IMR-90 (cell line): Measurements from ENCODE around the gene AATF. TPM values are rescaled to one million over a fixed set of nuclear protein-coding genes. Genes with fewer than 3 reads are reported as not detected.

Experiments used
- ATAC-seq: fragments of 200-7000 bp; cut with Tn5 transposase; 2 replicates; pipeline ENCODE4 v1.9.1; 2020; ENCODE audit warnings: low read depth, mild to moderate bottlenecking, moderate library complexity
- BruUV-seq: library from RNA; stranded (reverse); fragments of 400-500 nt; replicated peaks from 2 replicates; lab custom pipeline; 2021; lab: Mats Ljungman, UMichigan
- CTCF ChIA-PET: fragments of 300-600 bp; formaldehyde crosslinking; extraction: SDS; loops from one replicate; lab custom pipeline; 2021; ENCODE audit warnings: antibody characterized with exemption; lab: Yijun Ruan, JAX
- POLR2A ChIA-PET: fragments of 300-600 bp; sonication (Branson Sonifier 250); formaldehyde crosslinking; loops from one replicate; lab custom pipeline; 2022; ENCODE audit warnings: antibody characterized with exemption; ENCODE audit not compliant: unreplicated experiment; lab: Charles Lee
- DNase-seq: peaks from one replicate; pipeline ENCODE4 v3.0.0; 2013
- H2AFZ ChIP-seq: replicated peaks from 2 replicates; pipeline ENCODE3; 2013; ENCODE audit warnings: low read length, mild to moderate bottlenecking; ENCODE audit not compliant: poor library complexity
- H2AK5ac ChIP-seq: 2 replicates; pipeline ENCODE4 v1.6.1; 2013; ENCODE audit warnings: low read depth, low read length, inconsistent platforms
- H2AK9ac ChIP-seq: replicated peaks from 2 replicates; pipeline ENCODE3; 2013; ENCODE audit warnings: mild to moderate bottlenecking, low read depth, low read length, moderate library complexity; ENCODE audit not compliant: poor library complexity
- H2BK120ac ChIP-seq: 2 replicates; pipeline ENCODE4 v1.6.1; 2013; ENCODE audit warnings: low read depth, low read length, inconsistent platforms
- H2BK15ac ChIP-seq: 3 replicates; pipeline ENCODE4 v1.6.1; 2013; ENCODE audit warnings: low read depth, low read length, inconsistent platforms
- H2BK20ac ChIP-seq: 2 replicates; pipeline ENCODE4 v1.6.1; 2013; ENCODE audit warnings: low read depth, mild to moderate bottlenecking, inconsistent platforms, low read length, moderate library complexity
- H2BK5ac ChIP-seq: 2 replicates; pipeline ENCODE4 v1.6.1; 2013; ENCODE audit warnings: mild to moderate bottlenecking, low read depth, low read length, inconsistent platforms; ENCODE audit not compliant: poor library complexity, severe bottlenecking
- H3K14ac ChIP-seq: replicated peaks from 2 replicates; pipeline ENCODE4 v1.6.1; 2013; ENCODE audit warnings: low read depth, low read length, inconsistent platforms
- H3K18ac ChIP-seq: 2 replicates; pipeline ENCODE4 v1.6.1; 2013; ENCODE audit warnings: low read depth, low read length, control low read depth
- H3K23ac ChIP-seq: 2 replicates; pipeline ENCODE4 v1.6.1; 2013; ENCODE audit warnings: low read depth, low read length, inconsistent platforms
- H3K27ac ChIP-seq: 2 replicates; pipeline ENCODE4 v1.5.1; 2013; ENCODE audit warnings: mild to moderate bottlenecking, control low read depth, low read length; ENCODE audit not compliant: insufficient read depth
- H3K27me3 ChIP-seq: 2 replicates; pipeline ENCODE4 v1.6.1; 2013; ENCODE audit warnings: low read length; ENCODE audit not compliant: control insufficient read depth, insufficient read depth
- H3K36me3 ChIP-seq: 2 replicates; pipeline ENCODE4 v1.6.1; 2013; ENCODE audit warnings: low read length, mixed read lengths; ENCODE audit not compliant: control insufficient read depth, insufficient read depth
- H3K4ac ChIP-seq: 2 replicates; pipeline ENCODE4 v1.6.1; 2013; ENCODE audit warnings: low read depth, low read length, inconsistent platforms
- H3K4me1 ChIP-seq: 2 replicates; pipeline ENCODE4 v1.6.1; 2013; ENCODE audit warnings: low read length, mixed read lengths; ENCODE audit not compliant: control insufficient read depth, insufficient read depth
- H3K4me2 ChIP-seq: 2 replicates; pipeline ENCODE4 v1.6.1; 2013; ENCODE audit warnings: low read depth, mild to moderate bottlenecking, control low read depth, low read length, moderate library complexity
- H3K4me3 ChIP-seq: 2 replicates; pipeline ENCODE4 v1.5.1; 2013; ENCODE audit warnings: low read depth, mild to moderate bottlenecking, control low read depth, low read length, moderate library complexity; ENCODE audit not compliant: insufficient read depth
- H3K56ac ChIP-seq: 2 replicates; pipeline ENCODE4 v1.6.1; 2013; ENCODE audit warnings: low read length, inconsistent platforms; ENCODE audit not compliant: insufficient read depth; ENCODE audit errors: extremely low read depth
- H3K79me1 ChIP-seq, 2 experiments: 2 replicates each; pipeline ENCODE4 v1.6.1; 2013; ENCODE audit warnings: low read length in 2 of 2, inconsistent platforms in 1 of 2, low read depth in 1 of 2
- H3K9ac ChIP-seq: 2 replicates; pipeline ENCODE4 v1.6.1; 2013; ENCODE audit warnings: low read depth, low read length, control low read depth
- H3K9me1 ChIP-seq: 2 replicates; pipeline ENCODE4 v1.6.1; 2013; ENCODE audit warnings: low read length, inconsistent platforms; ENCODE audit not compliant: insufficient read depth
- H3K9me3 ChIP-seq: 2 replicates; pipeline ENCODE4 v1.6.1; 2013; ENCODE audit warnings: low read length; ENCODE audit not compliant: control insufficient read depth, insufficient read depth
- H4K20me1 ChIP-seq: 2 replicates; pipeline ENCODE4 v1.6.1; 2013; ENCODE audit warnings: low read length, inconsistent platforms; ENCODE audit not compliant: insufficient read depth
- H4K5ac ChIP-seq: 2 replicates; pipeline ENCODE4 v1.6.1; 2013; ENCODE audit warnings: mild to moderate bottlenecking, low read depth, low read length, control low read depth
- H4K8ac ChIP-seq, 2 experiments: 2 replicates each; pipeline ENCODE4 v1.6.1; 2013; ENCODE audit warnings: low read depth in 2 of 2, low read length in 2 of 2, control low read depth in 1 of 2, inconsistent platforms in 1 of 2
- H4K91ac ChIP-seq: 2 replicates; pipeline ENCODE4 v1.6.1; 2013; ENCODE audit warnings: low read depth, low read length, inconsistent platforms; ENCODE audit not compliant: insufficient read depth
- BHLHE40 ChIP-seq: fragments of 150-350 bp; IDR thresholded peaks from 2 replicates; pipeline ENCODE4 v1.6.1; 2016; ENCODE audit warnings: mild to moderate bottlenecking, low read depth, low read length
- CEBPB ChIP-seq: IDR thresholded peaks from 2 replicates; pipeline ENCODE4 v1.6.1; 2012; ENCODE audit warnings: low read depth, low read length, improper control_type of control experiment
- CHD1 ChIP-seq: IDR thresholded peaks from 2 replicates; pipeline ENCODE4 v1.6.1; 2012; ENCODE audit warnings: low read depth, low read length, improper control_type of control experiment
- MAZ ChIP-seq: IDR thresholded peaks from 2 replicates; pipeline ENCODE4 v1.6.1; 2012; ENCODE audit warnings: low read depth, mild to moderate bottlenecking, low read length, improper control_type of control experiment, moderate library complexity, borderline replicate concordance
- MXI1 ChIP-seq: IDR thresholded peaks from 2 replicates; pipeline ENCODE4 v1.6.1; 2012; ENCODE audit warnings: low read depth, mild to moderate bottlenecking, low read length, moderate library complexity, borderline replicate concordance
- POLR2A ChIP-seq: IDR thresholded peaks from 2 replicates; pipeline ENCODE4 v1.6.1; 2012; ENCODE audit warnings: mild to moderate bottlenecking, low read depth, low read length
- RAD21 ChIP-seq: IDR thresholded peaks from 2 replicates; pipeline ENCODE4 v1.6.1; 2012; ENCODE audit warnings: low read length, improper control_type of control experiment
- RFX5 ChIP-seq: IDR thresholded peaks from 2 replicates; pipeline ENCODE4 v1.8.0; 2012; ENCODE audit warnings: low read depth, mild to moderate bottlenecking, low read length, moderate library complexity
- WGBS, 2 experiments: methylation state at CpG; one replicate each; pipeline versions ENCODE4 v1.1.5 to v1.1.7; 2013; ENCODE audit warnings: missing lambda C conversion rate in 2 of 2; ENCODE audit not compliant: insufficient read length in 1 of 2; ENCODE audit errors: extremely low coverage in 2 of 2; 5-methylcytosine and 5-hydroxymethylcytosine counted together
- dilution Hi-C: fragments of 300-500 bp; cut with HindIII; formaldehyde crosslinking; loops from one replicate; pipeline ENCODE4 v1.14.3; 2018; ENCODE audit warnings: low sequenced_read_pairs; ENCODE audit not compliant: unreplicated experiment
- in situ Hi-C: fragments of 300-500 bp; cut with MboI; formaldehyde crosslinking; loops from 3 replicates; pipeline ENCODE4 v1.14.3; 2019; ENCODE audit warnings: low sequenced_read_pairs, inconsistent platforms, mixed read lengths
- intact Hi-C: fragments of 100-400 bp; cut with micrococcal nuclease; formaldehyde crosslinking; loops from 2 replicates; pipeline ENCODE4 v1.10.0; 2022
- polyA plus RNA-seq, 3 experiments: library from polyadenylated mRNA; depleted of rRNA; stranded (reverse); fragments of >200 nt; gene quantifications; 2 replicates each; pipeline ENCODE4 v1.2.3, GENCODE V29; 2012; ENCODE audit warnings: low replicate concordance in 1 of 3
- total RNA-seq: library from RNA; depleted of rRNA; stranded (reverse); fragments of >200 nt; gene quantifications from 2 replicates; pipeline ENCODE4 v1.2.3, GENCODE V29; 2012

AATF gene
- total and polyA plus RNA-seq, 2 of the 4 experiments (the other 2 are of a cell fraction) = 21.0 to 34.8 TPM

- POLR2A ChIA-PET = no interaction called here
- H3K9ac ChIP-seq = no peak overlapping the region
Observed at GRCh38 chr17:37079735-37080134, 131.0 kb downstream of the AATF start.

More at GRCh38 chr17:37079735-37080134, 131.0 kb downstream of the AATF start:
- no peak overlapping the region for H2BK15ac ChIP-seq
- peak; percentile 45 for DNase-seq
- no peak for TF ChIP-seq MAZ
- no peak for TF ChIP-seq BHLHE40
- TF ChIP-seq RFX5 = no peak
- no peak for TF ChIP-seq RAD21
- TF ChIP-seq CEBPB = peak; percentile 89
- TF ChIP-seq MXI1 = no peak
- no peak for TF ChIP-seq POLR2A
- no peak for TF ChIP-seq CHD1
- no peak overlapping the region for H3K27ac ChIP-seq
- H3K56ac ChIP-seq = no peak overlapping the region
- H4K20me1 ChIP-seq = peaks cover 3% of the 10 kb centered on the region; the same call in 1 of the 2 replicates
- H3K4me3 ChIP-seq = no peak overlapping the region
- no peak overlapping the region for H3K14ac ChIP-seq
- H2BK20ac ChIP-seq = no peak overlapping the region
- H4K5ac ChIP-seq = no peak overlapping the region
- H3K27me3 ChIP-seq = no peaks in the 10 kb centered on the region
- H3K9me1 ChIP-seq = no peaks in the 10 kb centered on the region; the same call in 1 of the 2 replicates
- no TSS peak for BruUV-seq
- CTCF ChIA-PET = no interaction called here
- no peak overlapping the region for H3K4ac ChIP-seq
- peak; percentile 48 for ATAC-seq
- no peak overlapping the region for H3K18ac ChIP-seq
- no CpG with 5 or more reads among the region's 1 CpG for WGBS, 2 experiments
- no peak overlapping the region for H4K8ac ChIP-seq
- no peaks in the 10 kb centered on the region for H3K79me1 ChIP-seq
- no peaks in the 10 kb centered on the region; the same call in 1 of the 2 replicates for H3K9me3 ChIP-seq
- no peak overlapping the region for H4K91ac ChIP-seq
- intact Hi-C loops (no loop called here), in situ Hi-C loops (no loop called here), dilution Hi-C loops (no loop called here)
- no peak overlapping the region for H2AK5ac ChIP-seq
- H3K23ac ChIP-seq = no peak overlapping the region
- no peaks in the 10 kb centered on the region for H3K36me3 ChIP-seq
- H2BK120ac ChIP-seq = no peak overlapping the region
- H2AK9ac ChIP-seq = no peak overlapping the region
- H3K4me1 ChIP-seq = no peaks in the 10 kb centered on the region
- no peak overlapping the region for H2AFZ ChIP-seq
- H3K4me2 ChIP-seq = no peak overlapping the region
- H2BK5ac ChIP-seq = no peak overlapping the region
